ENCODE data around the gene ARRB2. TPM values are rescaled to one million over a fixed set of nuclear protein-coding genes. Genes with fewer than 3 reads are reported as not detected.
A peak's percentile ranks its signal among the peaks of the same experiment; 100 is the strongest.

Gene ARRB2
- total and polyA plus RNA-seq, 2 of the 13 experiments (the other 11 are each of a cell fraction or from before 2014, with no cell fraction given): 21.5 to 49.2 TPM

DNA sequence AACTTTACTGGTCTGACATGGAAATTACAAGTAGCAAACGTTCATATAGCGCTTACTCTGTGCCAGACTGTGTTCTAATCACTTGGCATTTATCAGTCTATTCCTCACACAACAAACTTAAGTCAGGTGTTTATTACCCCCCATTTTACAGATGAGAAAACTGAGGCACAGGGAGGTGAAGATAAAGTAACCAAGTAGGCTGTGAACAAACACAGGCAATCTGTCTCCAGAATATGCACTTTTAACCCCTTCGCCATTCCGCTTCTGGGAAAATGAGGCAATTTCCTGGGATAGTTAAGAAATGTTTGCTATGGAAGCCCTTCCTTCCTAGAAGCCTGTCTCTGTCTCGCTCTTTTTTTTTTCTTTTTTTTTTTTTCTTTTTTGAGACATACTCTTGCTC is 41.5 kb downstream of the ARRB2 start (continued):
- no peak for TF ChIP-seq ZNF790 (CRISPR knock-in tag; IDR thresholded peaks at IDR 0.05; ENCODE audit: borderline replicate concordance)
- TF ChIP-seq KDM1A (CRISPR knock-in tag; IDR thresholded peaks at IDR 0.05): peak; percentile 98
- TF ChIP-seq, protein P1, sequence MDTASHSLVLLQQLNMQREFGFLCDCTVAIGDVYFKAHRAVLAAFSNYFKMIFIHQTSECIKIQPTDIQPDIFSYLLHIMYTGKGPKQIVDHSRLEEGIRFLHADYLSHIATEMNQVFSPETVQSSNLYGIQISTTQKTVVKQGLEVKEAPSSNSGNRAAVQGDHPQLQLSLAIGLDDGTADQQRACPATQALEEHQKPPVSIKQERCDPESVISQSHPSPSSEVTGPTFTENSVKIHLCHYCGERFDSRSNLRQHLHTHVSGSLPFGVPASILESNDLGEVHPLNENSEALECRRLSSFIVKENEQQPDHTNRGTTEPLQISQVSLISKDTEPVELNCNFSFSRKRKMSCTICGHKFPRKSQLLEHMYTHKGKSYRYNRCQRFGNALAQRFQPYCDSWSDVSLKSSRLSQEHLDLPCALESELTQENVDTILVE (CRISPR knock-in tag; IDR thresholded peaks at IDR 0.05): peak; percentile 43; the same call in 1 of the 2 replicates
- TF ChIP-seq, protein P2, sequence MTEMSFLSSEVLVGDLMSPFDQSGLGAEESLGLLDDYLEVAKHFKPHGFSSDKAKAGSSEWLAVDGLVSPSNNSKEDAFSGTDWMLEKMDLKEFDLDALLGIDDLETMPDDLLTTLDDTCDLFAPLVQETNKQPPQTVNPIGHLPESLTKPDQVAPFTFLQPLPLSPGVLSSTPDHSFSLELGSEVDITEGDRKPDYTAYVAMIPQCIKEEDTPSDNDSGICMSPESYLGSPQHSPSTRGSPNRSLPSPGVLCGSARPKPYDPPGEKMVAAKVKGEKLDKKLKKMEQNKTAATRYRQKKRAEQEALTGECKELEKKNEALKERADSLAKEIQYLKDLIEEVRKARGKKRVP (CRISPR knock-in tag; IDR thresholded peaks at IDR 0.05): peak in 1 of 2 experiments; percentile 95; a peak in 2 of 4 replicates
- TF ChIP-seq ZNF629 (CRISPR knock-in tag; conservative IDR thresholded peaks at IDR 0.05): peak; percentile 99
- peak; percentile 91 for TF ChIP-seq ZMYM2 (CRISPR knock-in tag; IDR thresholded peaks at IDR 0.05)
- TF ChIP-seq SOX13 (IDR thresholded peaks at IDR 0.05): no peak
- peak in 1 of 2 experiments; percentile 38; a peak in 1 of 4 replicates for TF ChIP-seq SOX13 (CRISPR knock-in tag; conservative IDR thresholded peaks at IDR 0.05 in 1 of 2, IDR thresholded peaks at IDR 0.05 in 1 of 2)
- TF ChIP-seq SRSF9 (IDR thresholded peaks at IDR 0.05; ENCODE audit: borderline replicate concordance, insufficient read depth, low read depth, low read length, poor library complexity, severe bottlenecking): no peak
- TF ChIP-seq SMARCC2 (IDR thresholded peaks at IDR 0.05): no peak
- TF ChIP-seq ZNF713 (CRISPR knock-in tag; IDR thresholded peaks at IDR 0.05): no peak
- TF ChIP-seq RXRB (CRISPR knock-in tag; IDR thresholded peaks at IDR 0.05; ENCODE audit: borderline replicate concordance): peak; percentile 52; the same call in 1 of the 2 replicates
- no peak for TF ChIP-seq ZNF484 (CRISPR knock-in tag; IDR thresholded peaks at IDR 0.05; ENCODE audit: borderline replicate concordance, low read depth)
- 0 out of 2 replicates have a peak, but pooled peaks have one; percentile 40 for TF ChIP-seq TRIM24 (CRISPR knock-in tag; IDR thresholded peaks at IDR 0.05)
- peak; percentile 85 for TF ChIP-seq ADNP (CRISPR knock-in tag; IDR thresholded peaks at IDR 0.05)
- 0 out of 2 replicates have a peak, but pooled peaks have one; percentile 45 for TF ChIP-seq ZNF12 (CRISPR knock-in tag; IDR thresholded peaks at IDR 0.05)
- TF ChIP-seq CHD4 (IDR thresholded peaks at IDR 0.05; ENCODE audit: borderline replicate concordance, low read length): peak; percentile 96
- peak; percentile 40; the same call in 1 of the 2 replicates for TF ChIP-seq CREM (IDR thresholded peaks at IDR 0.05)
- no peak for TF ChIP-seq CREM (CRISPR knock-in tag; IDR thresholded peaks at IDR 0.05)
- peak; percentile 64; the same call in 1 of the 2 replicates for TF ChIP-seq ETV5 (CRISPR knock-in tag; IDR thresholded peaks at IDR 0.05; ENCODE audit: borderline replicate concordance)
- TF ChIP-seq TBX2 (CRISPR knock-in tag; IDR thresholded peaks at IDR 0.05; ENCODE audit: borderline replicate concordance): 0 out of 2 replicates have a peak, but pooled peaks have one; percentile 26
- TF ChIP-seq, protein P3, sequence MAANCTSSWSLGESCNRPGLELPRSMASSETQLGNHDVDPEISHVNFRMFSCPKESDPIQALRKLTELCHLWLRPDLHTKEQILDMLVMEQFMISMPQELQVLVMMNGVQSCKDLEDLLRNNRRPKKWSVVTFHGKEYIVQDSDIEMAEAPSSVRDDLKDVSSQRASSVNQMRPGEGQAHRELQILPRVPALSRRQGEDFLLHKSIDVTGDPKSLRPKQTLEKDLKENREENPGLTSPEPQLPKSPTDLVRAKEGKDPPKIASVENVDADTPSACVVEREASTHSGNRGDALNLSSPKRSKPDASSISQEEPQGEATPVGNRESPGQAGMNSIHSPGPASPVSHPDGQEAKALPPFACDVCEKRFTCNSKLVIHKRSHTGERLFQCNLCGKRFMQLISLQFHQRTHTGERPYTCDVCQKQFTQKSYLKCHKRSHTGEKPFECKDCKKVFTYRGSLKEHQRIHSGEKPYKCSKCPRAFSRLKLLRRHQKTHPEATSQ (CRISPR knock-in tag; IDR thresholded peaks at IDR 0.05; ENCODE audit: borderline replicate concordance): no peak
- TF ChIP-seq NFE2L1 (CRISPR knock-in tag; IDR thresholded peaks at IDR 0.05; ENCODE audit: borderline replicate concordance): no peak
- TF ChIP-seq FOXA3 (CRISPR knock-in tag; IDR thresholded peaks at IDR 0.05): peak; percentile 52; the same call in 1 of the 2 replicates
- TF ChIP-seq NCOA2 (CRISPR knock-in tag; IDR thresholded peaks at IDR 0.05): peak; percentile 82
- no peak for TF ChIP-seq ZNF761 (CRISPR knock-in tag; conservative IDR thresholded peaks at IDR 0.05)

Data from HepG2 (cell line).